LNCAP (cell line): ENCODE measurements around the gene KRT6A.

Experiments
- CTCF ChIP-seq: fragments of 450-650 bp; IDR thresholded peaks from 2 replicates; pipeline ENCODE4 v1.5.1; 2017; ENCODE audit warnings: mild to moderate bottlenecking

KRT6A gene

GRCh38 chr12:52493172-52493571, at the start of gene KRT6A:
KRT6A (minus strand) TSS chr12:52493257; CDS start chr12:52493188, 69 bp downstream.
- no peak for TF ChIP-seq CTCF

GRCh38 chr12:52542157-52542556, 49.1 kb upstream of the KRT6A start:
- no peak for TF ChIP-seq CTCF

- no peak for TF ChIP-seq CTCF
Observed at GRCh38 chr12:52541709-52542108, 48.7 kb upstream of the KRT6A start.

GRCh38 chr12:52540531-52540930, 47.5 kb upstream of the KRT6A start:
- TF ChIP-seq CTCF: no peak

GRCh38 chr12:52539821-52540173, 46.7 kb upstream of the KRT6A start:
- TF ChIP-seq CTCF: no peak

GRCh38 chr12:52539083-52539820, 46.2 kb upstream of the KRT6A start:
- no peak for TF ChIP-seq CTCF

GRCh38 chr12:52537101-52537500, 44.0 kb upstream of the KRT6A start:
- TF ChIP-seq CTCF: no peak

- TF ChIP-seq CTCF: no peak
Observed at GRCh38 chr12:52535574-52535973, 42.5 kb upstream of the KRT6A start.
